Measurements from ENCODE around the gene RHPN2. TPM values are rescaled to one million over a fixed set of nuclear protein-coding genes. Genes with fewer than 3 reads are reported as not detected.
"Not testable (repeated sequence)": the region's sequence is repeated elsewhere in the genome, so short reads cannot be mapped to it uniquely, and the experiment has no call there.

RHPN2 gene
- total RNA-seq, 4 donors from 2014 or later = under 0.01 to 10.6 (median 5.1) TPM

DNA sequence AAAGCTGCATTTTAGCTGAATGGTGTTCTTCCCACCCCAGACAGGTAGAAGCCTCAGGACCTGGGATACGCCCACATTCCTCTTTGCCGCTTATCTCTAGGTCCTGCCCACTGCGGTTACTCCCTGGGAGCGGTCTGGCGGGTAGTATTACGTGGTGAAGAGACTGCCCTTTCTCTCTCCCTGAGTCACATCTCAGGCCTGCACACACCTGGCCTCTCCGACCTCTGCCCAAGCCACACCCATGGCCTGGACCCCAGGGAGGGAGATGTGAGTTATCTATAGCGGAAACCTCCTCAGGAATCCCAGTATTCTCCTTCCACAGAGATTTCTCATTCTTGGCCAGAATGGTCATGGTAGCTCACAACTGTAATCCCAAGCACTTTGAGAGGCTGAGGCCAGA is 17.3 kb downstream of the RHPN2 start:
- Histone ChIP-seq H3K36me3 (no peaks in the 10 kb centered on the region), H3K9me3 (no peaks in the 10 kb centered on the region), H3K27me3 (no peaks in the 10 kb centered on the region), H3K4me3 (no peak overlapping the region), H3K4me1 (no peaks in the 10 kb centered on the region), H3K27ac (no peak overlapping the region)
- no peak for TF ChIP-seq POLR2A (IDR thresholded peaks at IDR 0.05)
- TF ChIP-seq, protein P1, sequence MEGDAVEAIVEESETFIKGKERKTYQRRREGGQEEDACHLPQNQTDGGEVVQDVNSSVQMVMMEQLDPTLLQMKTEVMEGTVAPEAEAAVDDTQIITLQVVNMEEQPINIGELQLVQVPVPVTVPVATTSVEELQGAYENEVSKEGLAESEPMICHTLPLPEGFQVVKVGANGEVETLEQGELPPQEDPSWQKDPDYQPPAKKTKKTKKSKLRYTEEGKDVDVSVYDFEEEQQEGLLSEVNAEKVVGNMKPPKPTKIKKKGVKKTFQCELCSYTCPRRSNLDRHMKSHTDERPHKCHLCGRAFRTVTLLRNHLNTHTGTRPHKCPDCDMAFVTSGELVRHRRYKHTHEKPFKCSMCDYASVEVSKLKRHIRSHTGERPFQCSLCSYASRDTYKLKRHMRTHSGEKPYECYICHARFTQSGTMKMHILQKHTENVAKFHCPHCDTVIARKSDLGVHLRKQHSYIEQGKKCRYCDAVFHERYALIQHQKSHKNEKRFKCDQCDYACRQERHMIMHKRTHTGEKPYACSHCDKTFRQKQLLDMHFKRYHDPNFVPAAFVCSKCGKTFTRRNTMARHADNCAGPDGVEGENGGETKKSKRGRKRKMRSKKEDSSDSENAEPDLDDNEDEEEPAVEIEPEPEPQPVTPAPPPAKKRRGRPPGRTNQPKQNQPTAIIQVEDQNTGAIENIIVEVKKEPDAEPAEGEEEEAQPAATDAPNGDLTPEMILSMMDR (IDR thresholded peaks at IDR 0.05) = no peak
- intact Hi-C loops (cut with DNase I; ENCODE audit: low total_unique reads) = no loop called here
- DNase-seq = no peak

DNA sequence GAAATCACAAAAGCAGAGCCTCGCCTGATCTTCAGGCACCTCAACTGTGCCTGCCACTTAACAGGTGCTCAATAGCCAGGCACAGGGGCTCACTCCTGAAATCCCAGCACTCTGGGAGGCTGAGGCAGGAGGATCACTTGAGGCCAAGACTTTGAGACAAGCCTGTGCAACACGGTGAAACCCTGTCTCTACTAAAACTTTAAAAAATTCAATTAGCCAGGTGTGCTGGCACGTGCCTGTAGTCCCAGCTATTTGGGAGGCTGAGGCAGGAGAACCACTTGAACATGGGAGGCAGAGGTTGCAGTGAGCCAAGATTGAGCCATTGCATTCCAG is 22.9 kb downstream of the RHPN2 start:
- DNase-seq; H3K4me1 ChIP-seq; H3K4me3 ChIP-seq; H3K9me3 ChIP-seq; H3K27ac ChIP-seq; H3K36me3 ChIP-seq; H3K27me3 ChIP-seq; intact Hi-C loops (cut with DNase I; ENCODE audit: low total_unique reads): not testable (repeated sequence)

DNA sequence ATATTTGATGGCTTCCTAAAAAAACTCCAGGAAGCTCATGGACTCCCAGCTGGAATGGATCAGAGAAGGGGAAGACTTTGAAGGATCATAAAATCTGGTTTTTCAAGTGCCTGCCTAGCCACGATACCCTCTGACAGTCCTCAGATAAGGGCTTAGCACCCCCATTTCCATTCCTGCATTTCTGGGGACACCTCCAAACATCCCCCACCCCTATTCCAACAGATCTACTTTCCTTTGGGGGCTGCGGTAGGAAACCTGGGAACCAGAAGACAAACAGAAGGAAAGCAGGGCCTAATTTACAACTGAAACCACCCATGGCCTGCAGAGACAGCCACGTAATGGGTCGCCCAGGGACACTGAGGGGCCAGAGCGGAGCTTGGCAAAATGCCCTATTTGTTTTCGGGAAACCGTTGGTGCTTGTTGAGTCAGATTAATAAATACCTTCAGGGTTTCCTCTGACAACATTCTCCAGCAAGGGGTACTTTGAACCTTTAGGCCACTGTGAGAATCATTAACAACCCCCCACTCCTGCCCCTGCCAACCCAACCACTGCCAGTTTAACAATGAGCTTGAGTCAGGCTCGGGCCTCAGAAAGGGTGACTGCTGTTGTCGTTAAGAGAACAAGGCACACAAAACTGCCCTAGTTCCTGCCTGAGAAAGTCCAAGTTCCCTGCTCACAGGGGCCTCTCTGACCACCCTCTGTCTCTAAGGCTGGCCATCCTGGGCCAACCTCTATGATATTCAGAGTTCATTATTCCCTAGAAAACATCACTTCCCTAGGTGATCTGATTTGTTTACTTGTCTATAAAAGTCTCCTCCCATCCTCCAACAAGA is 23.5 kb downstream of the RHPN2 start:
- Histone ChIP-seq H3K4me1 (no peaks in the 10 kb centered on the region), H3K9me3 (no peaks in the 10 kb centered on the region), H3K36me3 (no peaks in the 10 kb centered on the region), H3K27ac (no peak overlapping the region), H3K27me3 (no peaks in the 10 kb centered on the region), H3K4me3 (no peak overlapping the region)
- no peak for DNase-seq
- intact Hi-C loops (cut with DNase I; ENCODE audit: low total_unique reads) = no loop called here
- no peak for TF ChIP-seq POLR2A (IDR thresholded peaks at IDR 0.05)

DNA sequence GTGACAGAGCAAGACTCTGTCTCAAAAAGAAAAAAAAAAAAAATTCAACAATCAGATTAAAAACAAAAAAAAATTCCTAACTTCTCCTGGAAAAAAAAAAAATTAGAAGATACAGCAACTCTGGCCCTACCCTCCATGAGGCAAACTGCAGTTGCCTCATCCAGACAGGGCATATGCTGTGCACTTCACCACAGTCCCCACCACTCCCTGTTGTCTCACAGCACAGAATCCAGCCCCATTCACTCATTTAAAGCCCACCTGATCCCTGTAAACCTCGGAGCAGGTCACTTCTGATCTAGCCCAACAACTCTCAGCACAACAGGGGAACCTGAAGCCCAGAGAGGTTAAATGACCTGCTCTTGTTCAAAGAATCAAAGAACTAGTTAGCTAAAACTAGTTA is 24.9 kb downstream of the RHPN2 start:
- no peak overlapping the region for H3K27ac ChIP-seq
- no peaks in the 10 kb centered on the region for H3K36me3 ChIP-seq
- no peaks in the 10 kb centered on the region for H3K27me3 ChIP-seq
- TF ChIP-seq POLR2A (IDR thresholded peaks at IDR 0.05) = no peak
- TF ChIP-seq, protein P1 (IDR thresholded peaks at IDR 0.05) = no peak
- H3K4me1 ChIP-seq = no peaks in the 10 kb centered on the region
- intact Hi-C loops (cut with DNase I; ENCODE audit: low total_unique reads) = no loop called here
- no peak for DNase-seq
- no peak overlapping the region for H3K4me3 ChIP-seq
- no peaks in the 10 kb centered on the region for H3K9me3 ChIP-seq

DNA sequence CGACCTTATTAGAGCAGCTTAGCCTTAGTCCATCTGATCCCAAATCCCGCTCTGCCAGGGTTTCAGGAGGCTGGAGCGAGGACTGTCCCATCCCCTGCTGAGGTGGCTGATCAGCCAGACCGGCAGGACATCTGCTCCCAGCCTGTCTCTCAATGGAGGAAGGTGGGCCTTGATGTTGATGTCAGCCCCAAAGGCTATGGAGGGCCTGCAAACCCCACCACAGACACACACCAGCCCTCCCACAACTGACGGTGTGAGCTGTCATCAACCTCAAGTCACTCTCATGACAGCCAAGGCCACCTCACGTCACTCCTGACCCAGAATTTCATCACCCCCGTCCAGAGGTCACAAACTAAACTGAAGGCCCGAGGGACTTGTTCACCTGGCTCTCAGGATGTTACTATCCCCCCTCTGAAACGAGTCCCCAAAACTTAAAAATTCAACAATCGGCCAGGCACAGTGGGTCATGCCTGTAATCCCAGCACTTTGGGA is 25.5 kb downstream of the RHPN2 start:
- intact Hi-C loops (cut with DNase I; ENCODE audit: low total_unique reads) = no loop called here
- DNase-seq = no peak
- no peaks in the 10 kb centered on the region for H3K9me3 ChIP-seq
- TF ChIP-seq, protein P1 (IDR thresholded peaks at IDR 0.05) = no peak
- no peak for TF ChIP-seq POLR2A (IDR thresholded peaks at IDR 0.05)
- H3K4me3 ChIP-seq = no peak overlapping the region
- no peaks in the 10 kb centered on the region for H3K27me3 ChIP-seq
- H3K4me1 ChIP-seq = no peaks in the 10 kb centered on the region
- H3K27ac ChIP-seq = no peak overlapping the region
- no peaks in the 10 kb centered on the region for H3K36me3 ChIP-seq

DNA sequence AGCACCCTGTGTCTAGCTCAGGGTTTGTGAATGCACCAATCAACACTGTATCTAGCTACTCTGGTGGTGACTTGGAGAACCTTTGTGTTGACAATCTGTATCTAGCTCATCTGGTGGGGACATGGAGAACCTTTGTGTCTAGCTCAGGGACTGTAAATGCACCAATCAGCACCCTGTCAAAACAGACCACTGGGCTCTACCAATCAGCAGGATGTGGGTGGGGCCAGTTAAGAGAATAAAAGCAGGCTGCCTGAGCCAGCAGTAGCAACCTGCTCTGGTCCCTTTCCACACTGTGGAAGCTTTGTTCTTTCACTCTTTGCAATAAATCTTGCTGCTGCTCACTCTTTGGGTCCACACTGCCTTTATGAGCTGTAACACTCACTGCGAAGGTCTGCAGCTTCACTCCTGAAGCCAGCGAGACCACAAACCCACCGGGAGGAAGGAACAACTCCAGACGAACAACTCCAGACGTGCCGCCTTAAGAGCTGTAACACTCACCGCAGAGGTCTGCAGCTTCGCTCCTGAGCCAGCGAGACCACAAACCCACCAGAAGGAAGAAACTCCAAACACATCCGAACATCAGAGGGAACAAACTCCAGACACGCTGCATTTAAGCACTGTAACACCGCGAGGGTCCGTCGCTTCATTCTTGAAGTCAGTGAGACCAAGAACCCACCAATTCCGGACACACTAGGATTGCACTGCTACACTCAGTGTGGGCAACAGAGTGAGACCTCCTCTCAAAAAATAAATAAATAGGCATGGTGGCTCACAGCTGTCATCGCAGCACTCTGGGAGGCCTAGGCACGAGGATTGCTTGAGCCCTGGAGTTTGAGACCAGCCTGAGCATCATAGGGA is 27.3 kb downstream of the RHPN2 start:
- H3K27ac ChIP-seq; intact Hi-C loops (cut with DNase I; ENCODE audit: low total_unique reads); H3K36me3 ChIP-seq; H3K4me1 ChIP-seq; DNase-seq; H3K9me3 ChIP-seq; H3K27me3 ChIP-seq; H3K4me3 ChIP-seq: not testable (repeated sequence)

DNA sequence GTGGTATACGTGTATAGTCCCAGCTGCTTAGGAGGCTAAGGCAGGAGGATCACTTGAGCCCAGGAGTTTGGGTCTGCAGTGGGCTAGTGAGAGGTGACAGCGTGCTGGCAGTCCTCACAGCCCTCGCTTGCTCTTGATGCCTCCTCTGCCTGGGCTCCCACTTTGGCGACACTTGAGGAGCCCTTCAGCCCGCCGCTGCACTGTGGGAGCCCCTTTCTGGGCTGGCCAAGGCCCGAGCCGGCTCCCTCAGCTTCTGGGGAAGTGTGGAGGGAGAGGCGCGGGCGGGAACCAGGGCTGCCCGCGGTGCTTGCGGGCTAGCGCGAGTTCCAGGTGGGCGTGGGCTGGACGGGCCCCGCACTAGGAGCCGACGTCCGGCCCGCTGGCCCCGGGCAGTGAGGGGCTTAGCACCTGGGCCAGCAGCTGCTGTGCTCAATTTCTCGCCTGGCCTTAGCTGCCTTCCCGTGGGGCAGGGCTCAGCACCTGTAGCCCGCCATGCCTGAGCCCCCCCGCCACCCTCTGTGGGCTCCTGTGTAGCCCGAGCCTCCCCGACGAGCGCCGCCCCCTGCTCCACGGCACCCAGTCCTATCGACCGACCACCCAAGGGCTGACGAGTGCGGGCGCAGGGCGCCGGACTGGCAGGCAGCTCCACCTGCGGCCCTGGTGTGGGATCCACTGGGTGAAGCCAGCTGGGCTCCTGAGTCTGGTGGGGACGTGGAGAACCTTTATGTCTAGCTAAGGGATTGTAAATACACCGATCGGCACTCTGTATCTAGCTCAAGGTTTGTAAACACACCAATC is 28.1 kb downstream of the RHPN2 start:
- DNase-seq; H3K9me3 ChIP-seq; H3K4me3 ChIP-seq; H3K36me3 ChIP-seq; H3K27ac ChIP-seq; H3K4me1 ChIP-seq; intact Hi-C loops (cut with DNase I; ENCODE audit: low total_unique reads); H3K27me3 ChIP-seq: not testable (repeated sequence)

All from uterus (tissue), 4 donors.